ENCODE results near the gene PDE4D.

PDE4D gene

GRCh38 chr5:59779453-59779852 is 114.1 kb downstream of the PDE4D start:
- Histone ChIP-seq H3K9ac (ENCODE audit: low read depth, low read length) (no peak overlapping the region), H3K9me3 (ENCODE audit: control insufficient read depth, insufficient read depth, low read length) (no peaks in the 10 kb centered on the region)

GRCh38 chr5:59777028-59777427 is 116.5 kb downstream of the PDE4D start:
- no peak overlapping the region for H3K9ac ChIP-seq (ENCODE audit: low read depth, low read length)
- no peaks in the 10 kb centered on the region for H3K36me3 ChIP-seq (ENCODE audit: insufficient read depth, low read length)
- no peaks in the 10 kb centered on the region for H3K9me3 ChIP-seq (ENCODE audit: control insufficient read depth, insufficient read depth, low read length)
- no peaks in the 10 kb centered on the region for H3K4me1 ChIP-seq (ENCODE audit: insufficient read depth, low read length)

More at GRCh38 chr5:59779453-59779852, 114.1 kb downstream of the PDE4D start:
- Histone ChIP-seq H3K4me1 (ENCODE audit: insufficient read depth, low read length) (no peaks in the 10 kb centered on the region), H3K36me3 (ENCODE audit: insufficient read depth, low read length) (no peaks in the 10 kb centered on the region)

- no peaks in the 10 kb centered on the region for H3K4me1 ChIP-seq (ENCODE audit: insufficient read depth, low read length)
- no peaks in the 10 kb centered on the region for H3K9me3 ChIP-seq (ENCODE audit: control insufficient read depth, insufficient read depth, low read length)
- no peaks in the 10 kb centered on the region for H3K36me3 ChIP-seq (ENCODE audit: insufficient read depth, low read length)
- H3K9ac ChIP-seq (ENCODE audit: low read depth, low read length), result no peak overlapping the region
These were observed 120.2 kb downstream of the PDE4D start for GRCh38 chr5:59773294-59773693.

- Histone ChIP-seq H3K9me3 (ENCODE audit: control insufficient read depth, insufficient read depth, low read length) (no peaks in the 10 kb centered on the region), H3K4me1 (ENCODE audit: insufficient read depth, low read length) (no peaks in the 10 kb centered on the region), H3K9ac (ENCODE audit: low read depth, low read length) (no peak overlapping the region), H3K36me3 (ENCODE audit: insufficient read depth, low read length) (no peaks in the 10 kb centered on the region)
These were observed 120.8 kb downstream of the PDE4D start for GRCh38 chr5:59772757-59773156.

GRCh38 chr5:59772206-59772605 is 121.3 kb downstream of the PDE4D start:
- H3K36me3 ChIP-seq (ENCODE audit: insufficient read depth, low read length), result no peaks in the 10 kb centered on the region
- no peaks in the 10 kb centered on the region for H3K9me3 ChIP-seq (ENCODE audit: control insufficient read depth, insufficient read depth, low read length)
- no peak overlapping the region for H3K9ac ChIP-seq (ENCODE audit: low read depth, low read length)
- H3K4me1 ChIP-seq (ENCODE audit: insufficient read depth, low read length), result no peaks in the 10 kb centered on the region

- H3K4me1 ChIP-seq (ENCODE audit: insufficient read depth, low read length), result no peaks in the 10 kb centered on the region
These were observed 122.6 kb downstream of the PDE4D start for GRCh38 chr5:59770953-59771352.

GRCh38 chr5:59769832-59770231 is 123.7 kb downstream of the PDE4D start:
- no peak overlapping the region for H3K9ac ChIP-seq (ENCODE audit: low read depth, low read length)
- H3K4me1 ChIP-seq (ENCODE audit: insufficient read depth, low read length), result no peaks in the 10 kb centered on the region
- H3K36me3 ChIP-seq (ENCODE audit: insufficient read depth, low read length), result no peaks in the 10 kb centered on the region
- H3K9me3 ChIP-seq (ENCODE audit: control insufficient read depth, insufficient read depth, low read length), result no peaks in the 10 kb centered on the region

More at GRCh38 chr5:59770953-59771352, 122.6 kb downstream of the PDE4D start:
- no peak overlapping the region for H3K9ac ChIP-seq (ENCODE audit: low read depth, low read length)
- no peaks in the 10 kb centered on the region for H3K9me3 ChIP-seq (ENCODE audit: control insufficient read depth, insufficient read depth, low read length)
- no peaks in the 10 kb centered on the region for H3K36me3 ChIP-seq (ENCODE audit: insufficient read depth, low read length)

- H3K4me1 ChIP-seq (ENCODE audit: insufficient read depth, low read length), result no peaks in the 10 kb centered on the region
- H3K36me3 ChIP-seq (ENCODE audit: insufficient read depth, low read length), result no peaks in the 10 kb centered on the region
- peak overlapping the region; percentile 30; the same call in 1 of the 2 replicates for H3K9ac ChIP-seq (ENCODE audit: low read depth, low read length)
- no peaks in the 10 kb centered on the region for H3K9me3 ChIP-seq (ENCODE audit: control insufficient read depth, insufficient read depth, low read length)
These were observed 124.5 kb downstream of the PDE4D start for GRCh38 chr5:59769041-59769360.

- Histone ChIP-seq H3K9ac (ENCODE audit: low read depth, low read length) (peak overlapping the region; percentile 30; the same call in 1 of the 2 replicates), H3K36me3 (ENCODE audit: insufficient read depth, low read length) (no peaks in the 10 kb centered on the region), H3K4me1 (ENCODE audit: insufficient read depth, low read length) (no peaks in the 10 kb centered on the region), H3K9me3 (ENCODE audit: control insufficient read depth, insufficient read depth, low read length) (no peaks in the 10 kb centered on the region)
These were observed 125.1 kb downstream of the PDE4D start for GRCh38 chr5:59768152-59769040.

GRCh38 chr5:59767681-59768151 is 125.8 kb downstream of the PDE4D start:
- Histone ChIP-seq H3K36me3 (ENCODE audit: insufficient read depth, low read length) (no peaks in the 10 kb centered on the region), H3K9ac (ENCODE audit: low read depth, low read length) (peak overlapping the region; percentile 30; the same call in 1 of the 2 replicates), H3K9me3 (ENCODE audit: control insufficient read depth, insufficient read depth, low read length) (no peaks in the 10 kb centered on the region), H3K4me1 (ENCODE audit: insufficient read depth, low read length) (no peaks in the 10 kb centered on the region)

GRCh38 chr5:59767211-59767605 is 126.3 kb downstream of the PDE4D start:
- no peaks in the 10 kb centered on the region for H3K4me1 ChIP-seq (ENCODE audit: insufficient read depth, low read length)
- no peaks in the 10 kb centered on the region for H3K36me3 ChIP-seq (ENCODE audit: insufficient read depth, low read length)
- H3K9ac ChIP-seq (ENCODE audit: low read depth, low read length), result no peak overlapping the region
- H3K9me3 ChIP-seq (ENCODE audit: control insufficient read depth, insufficient read depth, low read length), result no peaks in the 10 kb centered on the region

GRCh38 chr5:59766427-59767210 is 126.9 kb downstream of the PDE4D start:
- no peaks in the 10 kb centered on the region for H3K36me3 ChIP-seq (ENCODE audit: insufficient read depth, low read length)
- no peaks in the 10 kb centered on the region for H3K9me3 ChIP-seq (ENCODE audit: control insufficient read depth, insufficient read depth, low read length)
- no peaks in the 10 kb centered on the region for H3K4me1 ChIP-seq (ENCODE audit: insufficient read depth, low read length)
- H3K9ac ChIP-seq (ENCODE audit: low read depth, low read length), result no peak overlapping the region

- Histone ChIP-seq H3K9me3 (ENCODE audit: control insufficient read depth, insufficient read depth, low read length) (no peaks in the 10 kb centered on the region), H3K4me1 (ENCODE audit: insufficient read depth, low read length) (no peaks in the 10 kb centered on the region), H3K36me3 (ENCODE audit: insufficient read depth, low read length) (no peaks in the 10 kb centered on the region), H3K9ac (ENCODE audit: low read depth, low read length) (no peak overlapping the region)
These were observed 128.1 kb downstream of the PDE4D start for GRCh38 chr5:59765446-59765845.

- no peak overlapping the region for H3K9ac ChIP-seq (ENCODE audit: low read depth, low read length)
- H3K9me3 ChIP-seq (ENCODE audit: control insufficient read depth, insufficient read depth, low read length), result no peaks in the 10 kb centered on the region
- no peaks in the 10 kb centered on the region; the same call in none of the 2 replicates for H3K4me1 ChIP-seq (ENCODE audit: insufficient read depth, low read length)
- H3K36me3 ChIP-seq (ENCODE audit: insufficient read depth, low read length), result no peaks in the 10 kb centered on the region
These were observed 129.2 kb downstream of the PDE4D start for GRCh38 chr5:59764361-59764760.

All from ES-I3 (cell line).